Measurements from ENCODE around the gene REM2. TPM values are rescaled to one million over a fixed set of nuclear protein-coding genes. Genes with fewer than 3 reads are reported as not detected.

REM2 gene, protein sequence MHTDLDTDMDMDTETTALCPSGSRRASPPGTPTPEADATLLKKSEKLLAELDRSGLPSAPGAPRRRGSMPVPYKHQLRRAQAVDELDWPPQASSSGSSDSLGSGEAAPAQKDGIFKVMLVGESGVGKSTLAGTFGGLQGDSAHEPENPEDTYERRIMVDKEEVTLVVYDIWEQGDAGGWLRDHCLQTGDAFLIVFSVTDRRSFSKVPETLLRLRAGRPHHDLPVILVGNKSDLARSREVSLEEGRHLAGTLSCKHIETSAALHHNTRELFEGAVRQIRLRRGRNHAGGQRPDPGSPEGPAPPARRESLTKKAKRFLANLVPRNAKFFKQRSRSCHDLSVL
- 0.27 TPM in 1 of 2 replicates, not detected in the other for total RNA-seq (2014; rRNA removed; shearing (Covaris generic))

DNA sequence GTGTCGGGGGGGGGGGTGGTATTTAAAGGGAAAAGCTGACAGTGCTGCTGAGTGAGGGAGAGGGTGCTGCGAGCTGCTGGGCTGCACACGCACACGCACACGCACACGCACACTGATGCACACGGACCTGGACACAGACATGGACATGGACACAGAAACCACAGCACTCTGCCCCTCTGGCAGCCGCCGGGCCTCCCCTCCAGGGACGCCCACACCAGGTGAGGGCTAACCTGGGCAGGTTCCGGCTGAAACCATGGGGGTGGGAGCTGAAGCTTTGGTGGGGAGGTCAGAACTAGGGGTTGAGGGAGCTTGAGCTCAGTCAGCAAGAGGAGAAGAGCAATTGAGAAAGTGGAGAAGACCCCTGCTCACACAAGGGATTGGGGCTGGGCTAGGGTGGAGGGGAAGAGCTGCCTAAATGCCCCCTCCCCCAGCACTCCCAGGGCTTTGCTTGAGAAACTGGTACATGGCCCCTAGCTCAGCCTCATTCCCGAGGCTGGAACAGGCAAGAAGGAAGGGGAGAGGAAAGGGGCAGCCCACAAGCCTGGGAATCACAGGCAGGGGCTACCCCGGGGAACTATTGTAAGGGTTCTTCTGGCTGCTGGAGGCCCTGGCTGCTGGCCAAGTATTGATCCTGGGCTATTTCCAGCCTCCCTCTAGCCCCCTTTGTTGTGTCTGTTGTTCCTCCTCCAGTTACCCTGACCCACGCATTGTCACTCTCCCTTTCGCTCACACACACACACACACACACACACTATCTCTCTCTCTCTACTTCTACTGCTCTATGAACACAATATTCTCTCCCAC is at the start of gene REM2:
Gene REM2 (plus strand): TSS at position 50 of the 804 bp plus-strand sequence. CDS start 66 bp downstream, at position 116.
- DNase-seq (ENCODE audit: low spot score), result no peak

DNA sequence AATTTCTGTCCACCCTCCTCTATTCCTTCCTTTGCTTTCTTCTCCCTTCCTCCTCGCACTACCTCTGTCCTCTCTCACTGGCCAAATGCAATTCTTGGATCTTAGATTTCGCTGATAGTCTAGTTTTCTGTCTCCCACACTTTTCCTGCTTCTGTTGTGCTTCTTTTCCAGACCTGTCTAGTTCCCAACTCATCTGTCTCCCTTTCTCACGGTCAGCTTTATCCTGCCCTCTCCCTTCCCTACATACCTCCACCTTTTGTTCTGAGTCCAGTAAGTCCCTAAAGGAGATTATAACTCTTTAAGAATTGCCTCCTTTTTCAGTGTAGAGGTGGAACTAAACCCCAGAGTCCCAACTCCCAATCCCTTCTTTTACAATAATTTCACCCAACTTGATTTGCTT is 47.5 kb upstream of the REM2 start:
- no peak for DNase-seq (ENCODE audit: low spot score)

DNA sequence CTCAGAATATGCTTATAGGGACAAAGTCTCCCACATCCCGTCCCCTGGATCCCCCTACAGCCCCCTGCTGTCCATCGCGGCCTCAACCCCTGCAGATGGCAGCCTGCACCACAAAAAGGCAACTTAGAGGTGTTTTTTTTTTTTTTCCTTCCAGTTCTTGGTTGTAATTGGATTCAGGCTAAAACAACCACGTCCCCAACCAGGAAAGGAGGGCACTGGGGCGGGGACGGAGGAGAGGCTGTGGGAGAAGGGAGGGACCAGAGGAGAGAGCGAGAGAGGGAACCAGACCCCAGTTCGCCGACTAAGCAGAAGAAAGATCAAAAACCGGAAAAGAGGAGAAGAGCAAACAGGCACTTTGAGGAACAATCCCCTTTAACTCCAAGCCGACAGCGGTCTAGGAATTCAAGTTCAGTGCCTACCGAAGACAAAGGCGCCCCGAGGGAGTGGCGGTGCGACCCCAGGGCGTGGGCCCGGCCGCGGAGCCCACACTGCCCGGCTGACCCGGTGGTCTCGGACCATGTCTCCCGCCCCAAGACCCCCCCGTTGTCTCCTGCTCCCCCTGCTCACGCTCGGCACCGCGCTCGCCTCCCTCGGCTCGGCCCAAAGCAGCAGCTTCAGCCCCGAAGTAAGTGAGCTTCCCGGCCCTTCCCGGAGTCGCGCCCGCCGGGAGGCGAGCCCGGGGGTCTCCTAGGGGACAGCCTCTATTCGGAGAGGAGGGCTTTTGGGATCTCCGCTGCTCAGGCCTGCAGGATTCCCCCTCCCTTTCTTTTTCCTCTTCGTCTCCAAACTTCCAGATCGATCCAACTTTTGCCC is 46.5 kb upstream of the REM2 start, which contains the start of gene MMP14:
Gene MMP14 (plus strand): TSS at position 285 of the 813 bp plus-strand sequence. CDS start 233 bp downstream, at position 518.
- DNase-seq (ENCODE audit: low spot score), result peak; percentile 87

DNA sequence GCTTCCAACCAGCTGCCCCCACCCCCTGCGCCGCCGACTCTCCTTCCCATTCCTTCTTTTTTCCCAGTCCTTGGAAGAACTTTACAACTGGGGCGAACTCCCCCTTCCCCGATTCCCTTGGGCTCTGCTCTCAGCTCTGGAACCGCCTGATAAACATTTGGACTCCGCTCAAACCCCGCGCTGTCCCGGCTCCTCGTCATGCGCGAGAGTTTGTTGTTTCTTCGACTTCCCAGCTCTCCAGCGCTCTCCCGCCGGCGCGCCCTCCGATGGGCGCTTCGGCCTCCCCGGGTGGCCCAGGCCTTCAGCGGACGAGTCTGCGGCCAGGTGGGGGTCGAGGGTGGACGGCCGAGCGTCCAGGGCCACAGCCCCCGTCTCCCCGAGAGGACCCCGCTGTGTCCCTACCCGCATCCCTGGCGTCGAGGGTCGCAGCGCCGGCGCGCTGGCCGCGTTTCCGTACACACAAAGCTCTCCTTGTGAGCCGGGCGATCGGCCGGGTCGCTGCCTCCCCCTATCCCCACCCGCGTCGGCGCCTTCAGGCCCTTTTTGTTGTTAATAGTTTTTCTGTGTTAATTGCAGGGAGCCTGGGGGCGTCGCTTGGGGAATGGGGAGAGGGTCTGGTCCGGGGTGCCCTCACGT is 45.8 kb upstream of the REM2 start:
- no peak for DNase-seq (ENCODE audit: low spot score)

DNA sequence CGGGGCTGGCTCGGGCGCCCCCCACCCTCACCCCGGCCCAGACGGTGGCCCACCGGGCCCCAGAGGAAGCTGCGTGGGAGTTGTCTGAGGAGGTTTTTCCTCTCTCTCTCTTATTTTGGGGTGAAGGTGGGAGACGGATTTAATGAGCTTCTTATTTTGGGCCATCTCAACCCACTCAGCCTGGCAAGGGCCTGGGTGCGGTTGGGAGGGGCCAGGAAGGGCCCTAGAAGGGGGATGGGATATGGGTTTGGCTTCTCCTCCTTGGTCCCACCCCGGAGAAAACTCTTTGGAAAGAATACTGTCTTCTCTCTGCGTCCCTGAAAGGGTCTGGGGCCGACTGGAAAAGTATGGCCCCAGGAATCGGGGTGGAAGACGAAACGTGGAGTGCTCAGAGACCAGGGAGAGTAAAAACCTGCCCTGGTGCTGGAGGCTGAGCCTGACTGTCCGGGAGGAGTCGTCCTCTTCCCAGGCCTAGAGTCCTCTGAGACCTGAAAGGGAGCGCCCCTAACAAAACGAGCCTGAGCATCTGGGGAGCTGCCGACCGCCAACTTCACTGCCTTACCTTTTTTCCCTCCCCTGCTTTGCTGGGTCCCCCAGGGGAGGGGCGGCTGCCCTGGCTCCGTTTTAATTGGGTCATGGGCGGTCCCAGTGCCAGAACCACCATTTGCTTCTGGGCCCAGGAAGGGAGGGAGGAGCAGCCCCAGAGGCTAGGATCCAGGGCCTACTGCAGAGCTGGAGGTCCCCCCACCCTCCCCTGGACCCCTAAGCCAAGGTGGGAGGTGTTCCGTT is 45.1 kb upstream of the REM2 start:
- DNase-seq (ENCODE audit: low spot score), result peak; percentile 24

DNA sequence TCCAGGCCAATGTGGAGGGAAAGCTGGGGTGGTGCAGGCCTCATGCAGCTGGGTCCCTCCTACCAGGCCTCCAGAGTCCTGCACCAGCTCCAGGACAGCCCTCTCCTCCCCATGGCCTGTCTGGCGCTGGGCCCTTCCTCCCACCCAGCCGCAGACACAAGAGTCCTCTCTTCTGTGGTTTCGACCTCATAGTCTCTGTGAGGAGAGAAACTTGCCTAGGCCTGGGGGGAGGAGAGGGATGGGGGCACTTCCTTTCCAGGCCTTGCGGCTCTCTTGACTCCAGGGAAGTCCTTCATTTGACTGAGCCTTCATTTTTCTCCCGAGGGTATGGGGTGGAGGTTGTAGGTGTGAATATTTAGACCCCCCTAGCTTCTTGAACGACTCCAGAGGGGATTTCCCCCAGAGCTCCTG is 44.4 kb upstream of the REM2 start:
- peak; percentile 75 for DNase-seq (ENCODE audit: low spot score)

DNA sequence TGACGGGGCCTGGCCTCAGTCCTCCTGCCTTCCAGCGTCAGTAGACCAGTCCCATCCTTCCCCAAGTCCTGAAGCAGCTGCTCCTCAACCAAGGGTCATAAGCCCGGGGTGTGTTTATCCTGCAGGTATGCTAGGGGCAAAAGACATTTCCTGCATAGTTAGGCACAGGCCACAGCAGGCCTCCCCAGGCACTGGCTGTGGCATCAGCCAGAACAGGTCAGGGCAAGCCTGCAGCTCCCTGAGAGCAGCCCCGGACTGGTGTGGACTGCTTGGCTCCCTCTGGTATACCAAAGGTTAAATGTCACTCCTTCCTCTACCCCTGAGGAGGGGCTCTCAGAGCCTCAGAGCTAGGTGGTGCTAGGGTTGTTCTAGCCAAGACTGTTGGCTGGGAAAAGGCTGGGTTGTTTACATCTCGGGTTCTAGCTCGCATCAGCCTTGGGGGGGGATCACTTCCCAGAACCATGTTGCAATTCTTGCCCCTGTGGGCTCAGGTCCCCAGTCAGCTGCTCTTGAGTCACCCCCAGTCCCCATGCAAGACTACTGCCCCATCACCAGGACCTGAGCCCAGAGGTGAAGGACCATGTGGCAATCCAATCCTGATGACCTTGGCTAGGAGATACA is 43.8 kb upstream of the REM2 start:
- no peak for DNase-seq (ENCODE audit: low spot score)

DNA sequence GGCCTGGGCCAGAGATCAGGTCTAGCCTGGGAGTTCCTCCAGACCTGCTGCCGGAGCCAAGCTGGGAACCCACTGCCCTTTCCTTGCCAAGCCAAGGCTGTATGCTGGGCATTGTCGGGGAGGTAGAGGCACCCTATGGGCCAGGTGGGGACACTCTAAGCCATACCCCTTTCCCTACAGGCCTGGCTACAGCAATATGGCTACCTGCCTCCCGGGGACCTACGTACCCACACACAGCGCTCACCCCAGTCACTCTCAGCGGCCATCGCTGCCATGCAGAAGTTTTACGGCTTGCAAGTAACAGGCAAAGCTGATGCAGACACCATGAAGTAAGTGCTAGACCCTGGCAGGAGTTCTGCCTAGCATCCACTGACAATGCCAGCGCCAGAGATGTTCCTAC is 41.7 kb upstream of the REM2 start:
- DNase-seq (ENCODE audit: low spot score), result no peak

DNA sequence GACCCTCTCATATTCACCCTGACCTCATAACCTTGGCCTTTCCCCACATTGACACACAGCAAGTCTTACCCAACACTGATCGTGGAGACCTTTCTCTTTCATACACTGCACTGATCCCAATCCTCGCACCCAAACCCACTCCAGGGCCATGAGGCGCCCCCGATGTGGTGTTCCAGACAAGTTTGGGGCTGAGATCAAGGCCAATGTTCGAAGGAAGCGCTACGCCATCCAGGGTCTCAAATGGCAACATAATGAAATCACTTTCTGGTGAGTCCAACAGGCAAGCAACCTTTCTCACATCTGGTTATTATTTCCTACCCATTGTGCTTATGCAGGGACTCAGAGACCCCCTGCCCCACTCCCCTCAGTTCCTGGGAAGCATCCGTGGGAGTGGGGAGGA is 41.3 kb upstream of the REM2 start:
- no peak for DNase-seq (ENCODE audit: low spot score)

DNA sequence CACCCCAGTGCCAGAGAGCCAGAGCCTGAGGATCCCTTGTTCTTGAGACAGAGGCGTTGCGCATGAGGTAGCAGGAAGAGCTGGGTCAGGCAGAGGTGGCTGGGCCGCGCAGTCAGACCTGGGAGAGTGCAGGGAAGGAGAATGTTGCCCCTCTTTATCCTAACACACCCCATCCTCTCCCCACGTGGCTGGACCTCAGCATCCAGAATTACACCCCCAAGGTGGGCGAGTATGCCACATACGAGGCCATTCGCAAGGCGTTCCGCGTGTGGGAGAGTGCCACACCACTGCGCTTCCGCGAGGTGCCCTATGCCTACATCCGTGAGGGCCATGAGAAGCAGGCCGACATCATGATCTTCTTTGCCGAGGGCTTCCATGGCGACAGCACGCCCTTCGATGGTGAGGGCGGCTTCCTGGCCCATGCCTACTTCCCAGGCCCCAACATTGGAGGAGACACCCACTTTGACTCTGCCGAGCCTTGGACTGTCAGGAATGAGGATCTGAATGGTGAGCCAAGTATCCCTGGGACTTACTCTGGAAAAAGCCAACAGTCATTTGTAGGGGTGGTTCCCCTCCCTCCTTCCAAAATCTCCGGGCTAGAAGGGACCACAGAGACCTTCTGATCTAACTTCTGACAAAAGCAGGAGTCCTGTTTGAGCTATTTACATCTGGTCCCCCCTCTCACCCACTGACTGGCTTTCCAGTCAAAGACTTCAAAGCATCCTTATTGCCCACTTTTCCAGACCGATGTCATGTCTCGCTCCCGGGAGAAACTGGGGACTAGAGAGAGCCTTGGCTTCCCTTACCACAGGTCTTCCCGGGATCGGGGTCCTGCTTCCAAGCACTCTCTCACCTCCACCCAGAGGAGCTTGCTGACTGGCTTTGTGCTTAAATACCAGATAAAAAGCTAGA is 40.6 kb upstream of the REM2 start:
- DNase-seq (ENCODE audit: low spot score), result no peak

DNA sequence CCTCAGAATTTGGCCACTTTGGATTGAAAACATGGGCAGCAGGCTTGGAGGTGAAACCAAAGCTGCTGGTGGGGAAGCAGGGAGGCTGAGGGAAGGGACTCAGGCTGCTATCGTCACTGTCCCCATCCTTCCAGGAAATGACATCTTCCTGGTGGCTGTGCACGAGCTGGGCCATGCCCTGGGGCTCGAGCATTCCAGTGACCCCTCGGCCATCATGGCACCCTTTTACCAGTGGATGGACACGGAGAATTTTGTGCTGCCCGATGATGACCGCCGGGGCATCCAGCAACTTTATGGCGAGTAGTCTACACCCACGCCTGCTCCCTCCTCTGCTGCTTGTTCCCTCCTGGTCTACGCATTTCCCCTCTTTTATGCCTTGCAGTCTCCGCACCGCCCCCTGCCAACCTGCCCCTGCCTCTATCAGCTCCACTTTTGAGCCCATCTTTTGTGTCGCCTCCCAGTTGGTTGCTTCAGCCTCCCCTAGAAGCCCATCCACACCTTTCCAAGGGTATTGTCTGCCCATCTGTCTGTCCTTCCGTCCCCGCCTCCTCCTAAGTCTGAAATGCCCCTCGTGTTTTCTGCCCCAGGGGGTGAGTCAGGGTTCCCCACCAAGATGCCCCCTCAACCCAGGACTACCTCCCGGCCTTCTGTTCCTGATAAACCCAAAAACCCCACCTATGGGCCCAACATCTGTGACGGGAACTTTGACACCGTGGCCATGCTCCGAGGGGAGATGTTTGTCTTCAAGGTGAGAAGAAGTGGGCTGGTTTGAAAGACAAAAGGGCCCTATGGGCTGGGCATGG is 39.7 kb upstream of the REM2 start:
- no peak for DNase-seq (ENCODE audit: low spot score)

DNA sequence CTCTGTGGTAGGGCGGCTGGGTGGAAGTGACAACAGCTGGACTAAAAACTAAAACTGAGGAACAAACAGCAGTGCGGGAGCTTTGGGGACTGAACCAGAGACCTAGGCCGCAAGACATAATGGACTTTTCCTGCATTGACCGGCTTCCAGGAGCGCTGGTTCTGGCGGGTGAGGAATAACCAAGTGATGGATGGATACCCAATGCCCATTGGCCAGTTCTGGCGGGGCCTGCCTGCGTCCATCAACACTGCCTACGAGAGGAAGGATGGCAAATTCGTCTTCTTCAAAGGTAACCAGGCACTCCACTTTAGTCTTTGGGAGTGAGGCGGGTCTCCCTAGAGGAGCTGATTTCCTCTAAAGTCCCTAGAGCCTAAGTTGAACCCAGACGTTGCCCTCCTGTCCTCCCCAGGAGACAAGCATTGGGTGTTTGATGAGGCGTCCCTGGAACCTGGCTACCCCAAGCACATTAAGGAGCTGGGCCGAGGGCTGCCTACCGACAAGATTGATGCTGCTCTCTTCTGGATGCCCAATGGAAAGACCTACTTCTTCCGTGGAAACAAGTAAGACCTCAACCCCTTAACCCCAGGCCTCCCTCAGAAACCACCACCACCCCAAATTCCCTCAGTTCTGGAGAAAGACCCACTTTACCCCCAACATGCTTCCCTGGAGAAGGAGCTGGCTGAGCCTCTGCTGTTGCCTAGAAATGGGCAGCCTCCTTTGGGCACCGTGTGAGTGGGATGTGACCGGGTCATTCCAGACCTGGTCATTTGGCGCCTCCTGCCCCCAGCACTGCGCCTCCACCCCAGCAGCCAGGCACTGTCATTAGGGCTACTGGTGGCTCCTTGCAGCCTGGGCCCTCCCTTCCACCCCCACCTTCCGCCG is 38.6 kb upstream of the REM2 start:
- no peak for DNase-seq (ENCODE audit: low spot score)

DNA sequence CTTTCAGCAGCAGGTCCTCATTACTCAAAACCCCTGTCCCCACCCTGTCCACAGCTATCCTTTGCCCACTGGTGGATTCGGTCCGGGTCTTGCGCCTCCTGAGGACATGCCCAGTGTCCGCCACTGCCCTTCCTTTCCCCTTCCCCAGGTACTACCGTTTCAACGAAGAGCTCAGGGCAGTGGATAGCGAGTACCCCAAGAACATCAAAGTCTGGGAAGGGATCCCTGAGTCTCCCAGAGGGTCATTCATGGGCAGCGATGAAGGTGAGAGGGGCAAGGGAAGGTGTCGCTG is 38.0 kb upstream of the REM2 start:
- DNase-seq (ENCODE audit: low spot score), result no peak

DNA sequence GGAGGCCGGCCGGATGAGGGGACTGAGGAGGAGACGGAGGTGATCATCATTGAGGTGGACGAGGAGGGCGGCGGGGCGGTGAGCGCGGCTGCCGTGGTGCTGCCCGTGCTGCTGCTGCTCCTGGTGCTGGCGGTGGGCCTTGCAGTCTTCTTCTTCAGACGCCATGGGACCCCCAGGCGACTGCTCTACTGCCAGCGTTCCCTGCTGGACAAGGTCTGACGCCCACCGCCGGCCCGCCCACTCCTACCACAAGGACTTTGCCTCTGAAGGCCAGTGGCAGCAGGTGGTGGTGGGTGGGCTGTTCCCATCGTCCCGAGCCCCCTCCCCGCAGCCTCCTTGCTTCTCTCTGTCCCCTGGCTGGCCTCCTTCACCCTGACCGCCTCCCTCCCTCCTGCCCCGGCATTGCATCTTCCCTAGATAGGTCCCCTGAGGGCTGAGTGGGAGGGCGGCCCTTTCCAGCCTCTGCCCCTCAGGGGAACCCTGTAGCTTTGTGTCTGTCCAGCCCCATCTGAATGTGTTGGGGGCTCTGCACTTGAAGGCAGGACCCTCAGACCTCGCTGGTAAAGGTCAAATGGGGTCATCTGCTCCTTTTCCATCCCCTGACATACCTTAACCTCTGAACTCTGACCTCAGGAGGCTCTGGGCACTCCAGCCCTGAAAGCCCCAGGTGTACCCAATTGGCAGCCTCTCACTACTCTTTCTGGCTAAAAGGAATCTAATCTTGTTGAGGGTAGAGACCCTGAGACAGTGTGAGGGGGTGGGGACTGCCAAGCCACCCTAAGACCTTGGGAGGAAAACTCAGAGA is 37.0 kb upstream of the REM2 start:
- DNase-seq (ENCODE audit: low spot score), result no peak

DNA sequence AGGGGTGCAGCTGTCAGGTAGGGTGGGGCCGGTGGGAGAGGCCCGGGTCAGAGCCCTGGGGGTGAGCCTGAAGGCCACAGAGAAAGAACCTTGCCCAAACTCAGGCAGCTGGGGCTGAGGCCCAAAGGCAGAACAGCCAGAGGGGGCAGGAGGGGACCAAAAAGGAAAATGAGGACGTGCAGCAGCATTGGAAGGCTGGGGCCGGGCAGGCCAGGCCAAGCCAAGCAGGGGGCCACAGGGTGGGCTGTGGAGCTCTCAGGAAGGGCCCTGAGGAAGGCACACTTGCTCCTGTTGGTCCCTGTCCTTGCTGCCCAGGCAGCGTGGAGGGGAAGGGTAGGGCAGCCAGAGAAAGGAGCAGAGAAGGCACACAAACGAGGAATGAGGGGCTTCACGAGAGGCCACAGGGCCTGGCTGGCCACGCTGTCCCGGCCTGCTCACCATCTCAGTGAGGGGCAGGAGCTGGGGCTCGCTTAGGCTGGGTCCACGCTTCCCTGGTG is 36.2 kb upstream of the REM2 start:
- DNase-seq (ENCODE audit: low spot score), result no peak

DNA sequence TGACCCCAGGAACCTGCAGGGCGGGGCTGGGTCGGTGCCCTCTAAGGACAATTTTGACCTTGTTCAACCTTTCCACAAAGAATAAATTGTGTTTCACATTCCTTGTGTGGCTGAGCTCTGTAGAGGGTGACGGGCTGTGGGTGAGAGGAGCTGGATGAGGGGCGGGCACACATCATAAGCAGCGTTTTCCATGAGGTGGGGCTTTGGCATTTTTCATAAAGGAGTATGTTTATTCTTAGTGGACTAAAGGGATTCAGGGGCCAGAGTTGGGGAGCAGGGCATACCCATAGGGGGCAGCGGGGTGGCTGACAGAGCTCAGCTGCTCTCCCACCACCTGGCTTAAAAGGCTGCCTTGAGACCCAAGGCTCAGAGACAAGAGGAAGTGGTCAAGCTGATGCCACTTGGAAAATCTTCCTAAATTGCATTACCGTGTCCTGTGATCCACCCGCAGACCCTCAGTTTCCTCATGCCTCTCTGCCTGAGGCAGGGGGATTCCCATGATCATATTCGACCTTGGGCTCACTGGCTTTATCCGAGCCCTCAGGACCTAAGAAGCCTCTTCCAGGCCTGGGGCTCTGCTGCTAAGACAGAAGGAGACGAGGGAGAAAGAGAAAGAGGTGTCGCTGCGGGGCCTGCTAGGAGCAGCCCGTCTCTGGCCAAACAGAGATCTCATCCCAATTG is 35.2 kb upstream of the REM2 start:
- peak; percentile 43 for DNase-seq (ENCODE audit: low spot score)
